Endothelial cell of umbilical vein (primary cell): ENCODE results near the gene NF2. TPM values are rescaled to one million over a fixed set of nuclear protein-coding genes. Genes with fewer than 3 reads are reported as not detected.

Experiments
- BruUV-seq: library from RNA; stranded (reverse); fragments of 400-500 nt; replicated peaks from 2 replicates; lab custom pipeline; 2021; lab: Mats Ljungman, UMichigan
- CTCF ChIA-PET: fragments of 300-600, 350-600 bp; sonication (Branson Sonifier 250); formaldehyde crosslinking; loops from one replicate; lab custom pipeline; 2021; ENCODE audit warnings: antibody characterized with exemption, inconsistent platforms; lab: Charles Lee
- POLR2A ChIA-PET: fragments of 300-600, 350-600 bp; sonication (Branson Sonifier 250); formaldehyde crosslinking; loops from one replicate; lab custom pipeline; 2021; ENCODE audit warnings: antibody characterized with exemption, inconsistent platforms; lab: Charles Lee
- DNase-seq: peaks from one replicate; pipeline ENCODE4 v3.0.0-alpha.2; 2011; ENCODE audit warnings: low read depth, low spot score
- FAIRE-seq: peaks from 2 replicates; lab custom pipeline; 2011; peaks lifted over from hg19 to GRCh38; lab: Jason Lieb, UNC
- H2AFZ ChIP-seq: 2 replicates; pipeline ENCODE4 v1.6.0; 2012; ENCODE audit warnings: low read depth, low read length, control low read depth, inconsistent platforms
- H3K27ac ChIP-seq: 2 replicates; pipeline ENCODE4 v1.5.1; 2011; ENCODE audit warnings: low read depth, mild to moderate bottlenecking, control low read depth, low read length, moderate library complexity; ENCODE audit not compliant: insufficient read depth
- H3K27me3 ChIP-seq, 2 experiments: 2 replicates each; pipeline versions ENCODE4 v1.6.0 to v1.6.1; 2011; ENCODE audit warnings: low read length in 2 of 2, mixed read lengths in 1 of 2; ENCODE audit not compliant: control insufficient read depth in 2 of 2, insufficient read depth in 2 of 2
- H3K36me3 ChIP-seq, 2 experiments: 2 replicates in 1 of 2; 3 replicates in 1 of 2; pipeline ENCODE4 v1.5.1; 2011; ENCODE audit warnings: low read length in 2 of 2, mild to moderate bottlenecking in 1 of 2, moderate library complexity in 1 of 2; ENCODE audit not compliant: control insufficient read depth in 2 of 2, insufficient read depth in 2 of 2; ENCODE audit errors: extremely low read depth in 1 of 2
- H3K4me1 ChIP-seq: 3 replicates; pipeline ENCODE4 v1.5.1; 2011; ENCODE audit warnings: mild to moderate bottlenecking, low read length; ENCODE audit not compliant: control insufficient read depth, insufficient read depth; ENCODE audit errors: extremely low read depth
- H3K4me2 ChIP-seq: 2 replicates; pipeline ENCODE4 v1.6.1; 2011; ENCODE audit warnings: low read length, control low read depth, mixed read lengths; ENCODE audit not compliant: insufficient read depth
- H3K4me3 ChIP-seq, 3 experiments: fragments of 200-600 bp in 1 of 3; sonication (generic), shearing (Covaris generic) in 1 of 3; replicated peaks in 1 of 3; 2 replicates each; pipeline ENCODE4 v1.5.1; 2011 to 2016; ENCODE audit warnings: control low read depth in 3 of 3, low read length in 3 of 3, mild to moderate bottlenecking in 2 of 3, inconsistent platforms in 1 of 3, low read depth in 1 of 3, moderate library complexity in 1 of 3; ENCODE audit not compliant: insufficient read depth in 1 of 3
- H3K79me2 ChIP-seq: 2 replicates; pipeline ENCODE4 v1.6.0; 2012; ENCODE audit warnings: low read length, inconsistent platforms; ENCODE audit not compliant: control insufficient read depth, insufficient read depth
- H3K9ac ChIP-seq: replicated peaks from 2 replicates; pipeline ENCODE3; 2011; ENCODE audit warnings: low read length, control low read depth; ENCODE audit not compliant: insufficient read depth; ENCODE audit errors: extremely low read depth
- H3K9me1 ChIP-seq: replicated peaks from 3 replicates; pipeline ENCODE4 v1.6.0; 2011; ENCODE audit warnings: mild to moderate bottlenecking, low read length; ENCODE audit not compliant: control insufficient read depth, insufficient read depth; ENCODE audit errors: extremely low read depth
- H3K9me3 ChIP-seq: replicated peaks from 2 replicates; pipeline ENCODE4 v1.5.1; 2012; ENCODE audit warnings: low read length, inconsistent platforms; ENCODE audit not compliant: control insufficient read depth, insufficient read depth
- H4K20me1 ChIP-seq: replicated peaks from 2 replicates; pipeline ENCODE3; 2011; ENCODE audit warnings: mild to moderate bottlenecking, low read length; ENCODE audit not compliant: control insufficient read depth, insufficient read depth; ENCODE audit errors: extremely low read depth
- CTCF ChIP-seq, 2 donors: IDR thresholded peaks; 1 replicate in 1 of 2; 2 replicates in 1 of 2; pipeline ENCODE4 v1.5.1; 2011; ENCODE audit warnings: low read length in 2 of 2, mild to moderate bottlenecking in 2 of 2, moderate library complexity in 2 of 2, control low read depth in 1 of 2, inconsistent platforms in 1 of 2, low read depth in 1 of 2; ENCODE audit not compliant: insufficient read depth in 1 of 2; ENCODE audit errors: extremely low read depth in 1 of 2
- EZH2 ChIP-seq: IDR thresholded peaks from 2 replicates; pipeline ENCODE4 v1.6.1; 2012; ENCODE audit warnings: borderline replicate concordance, low read depth, mild to moderate bottlenecking, moderate library complexity, low read length, inconsistent platforms; ENCODE audit not compliant: severe bottlenecking
- FOS ChIP-seq: IDR thresholded peaks from 2 replicates; pipeline ENCODE4 v1.6.1; 2011; ENCODE audit warnings: mild to moderate bottlenecking, low read length, moderate library complexity, borderline replicate concordance; ENCODE audit not compliant: insufficient read depth
- GATA2 ChIP-seq: IDR thresholded peaks from 2 replicates; pipeline ENCODE4 v1.7.0; 2011; ENCODE audit warnings: low read depth, mild to moderate bottlenecking, moderate library complexity, mixed read lengths, low read length; ENCODE audit not compliant: insufficient read length, insufficient read depth
- JUN ChIP-seq: IDR thresholded peaks from 2 replicates; pipeline ENCODE4 v1.6.1; 2011; ENCODE audit warnings: borderline replicate concordance, low read depth; ENCODE audit not compliant: insufficient read length, insufficient read depth
- MAX ChIP-seq: IDR thresholded peaks from 2 replicates; pipeline ENCODE4 v1.6.1; 2011; ENCODE audit not compliant: insufficient read depth, insufficient read length
- MYC ChIP-seq: IDR thresholded peaks from one replicate; pipeline ENCODE4 v1.6.1; 2011; ENCODE audit warnings: mild to moderate bottlenecking, low read depth, low read length
- POLR2A ChIP-seq: IDR thresholded peaks from 2 replicates; pipeline ENCODE4 v1.6.1; 2012; ENCODE audit warnings: low read depth, mild to moderate bottlenecking, control low read depth, low read length
- POLR2AphosphoS5 ChIP-seq: IDR thresholded peaks from 2 replicates; pipeline ENCODE4 v1.6.1; 2012; ENCODE audit warnings: low read depth, mild to moderate bottlenecking, control low read depth, low read length, moderate library complexity; ENCODE audit not compliant: insufficient read depth
- dilution Hi-C: fragments of 300-500 bp; cut with MboI; formaldehyde crosslinking; loops from one replicate; pipeline ENCODE4 v1.15.0; 2019; ENCODE audit warnings: low sequenced_read_pairs; ENCODE audit not compliant: extremely low pct_ligation_motif_present
- intact Hi-C: fragments of 100-400 bp; cut with micrococcal nuclease; formaldehyde crosslinking; loops from one replicate; pipeline ENCODE4 v1.10.0; 2022
- polyA plus RNA-seq, 4 experiments: library from polyadenylated mRNA; depleted of rRNA in 3 of 4; stranded (reverse) in 3 of 4; unstranded in 1 of 4; fragments of >200 nt; gene quantifications; 2 replicates each; pipeline versions ENCODE4 v1.2.1 to v1.2.3, GENCODE V29; 2011 to 2012; ENCODE audit warnings: missing spikeins in 1 of 4
- total RNA-seq: library from RNA; stranded (reverse); gene quantifications from 2 replicates; pipeline ENCODE4 v1.2.3, GENCODE V29; 2021

NF2 gene
- total and polyA plus RNA-seq, 2 donors (not counting 3 experiments of a cell fraction or from before 2014, with no cell fraction given): 27.8 to 115 TPM

- Histone ChIP-seq H3K79me2 (peaks cover 86% of the 10 kb centered on the region), H3K4me3 (peak overlapping the region in 1 of 3 experiments; percentile 18), H3K4me2 (peak overlapping the region; percentile 81), H3K27ac (peak overlapping the region; percentile 91), H2AFZ (peak overlapping the region; percentile 51), H3K9ac (peak overlapping the region; percentile 86), H3K9me1 (no peaks in the 10 kb centered on the region), H3K27me3 (no peaks in the 10 kb centered on the region), H3K4me1 (peaks cover 80% of the 10 kb centered on the region), H3K36me3 (no peaks in the 10 kb centered on the region), H3K9me3 (no peaks in the 10 kb centered on the region), H4K20me1 (no peaks in the 10 kb centered on the region)
- BruUV-seq: TSS peak; percentile 28
- dilution Hi-C loops: no loop called here
- peak; percentile 50 for DNase-seq
- ChIA-PET POLR2A (interaction anchor here (1.0 kb wide), 1 partner anchor 39 kb away, joined by 5 read pairs; no protein-coding TSS in a partner anchor), CTCF (interaction anchor here (1.5 to 1.7 kb wide), 2 partner anchors 39 to 60 kb away, joined by 5 to 6 read pairs; no protein-coding TSS in a partner anchor)
- FAIRE-seq: no peak
- TF ChIP-seq GATA2: no peak
- TF ChIP-seq MYC: peak; percentile 40
- peak; percentile 54 for TF ChIP-seq MAX
- intact Hi-C loops: loop anchor here (5.0 to 10.0 kb wide), 2 partner anchors 33 to 884 kb away; partner anchors contain the start of genes CHEK2 and HSCB
Observed at GRCh38 chr22:29628996-29629902, 25.8 kb downstream of the NF2 start.

GRCh38 chr22:29629903-29630516, 26.6 kb downstream of the NF2 start:
- ChIA-PET POLR2A (interaction anchor here (1.0 kb wide), 1 partner anchor 40 kb away, joined by 5 read pairs; no protein-coding TSS in a partner anchor), CTCF (interaction anchor here (1.5 to 1.7 kb wide), 2 partner anchors 40 to 60 kb away, joined by 5 to 6 read pairs; no protein-coding TSS in a partner anchor)
- Histone ChIP-seq H4K20me1 (no peaks in the 10 kb centered on the region), H3K79me2 (peaks cover 83% of the 10 kb centered on the region), H3K9me1 (no peaks in the 10 kb centered on the region), H3K9me3 (no peaks in the 10 kb centered on the region), H3K36me3 (no peaks in the 10 kb centered on the region), H3K9ac (peak overlapping the region; percentile 86), H2AFZ (no peak overlapping the region), H3K4me2 (peak overlapping the region; percentile 81), H3K27ac (peak overlapping the region; percentile 91), H3K4me1 (peaks cover 80% of the 10 kb centered on the region), H3K27me3 (no peaks in the 10 kb centered on the region), H3K4me3 (peak overlapping the region in 1 of 3 experiments; percentile 18)
- TF ChIP-seq JUN (no peak), CTCF (IDR thresholded peaks at IDR 0.05; ENCODE audit: extremely low read depth in 1 of 2, insufficient read depth in 1 of 2, low read depth in 1 of 2, low read length in 2 of 2) (no peak), POLR2A (peak; percentile 19), MYC (no peak), MAX (no peak), EZH2 (no peak), POLR2AphosphoS5 (peak; percentile 51), GATA2 (no peak), FOS (peak; percentile 57)
- peak; percentile 68 for DNase-seq
- intact Hi-C loops: loop anchor here (5.0 to 10.0 kb wide), 2 partner anchors 32 to 885 kb away; partner anchors contain the start of genes CHEK2 and HSCB
- dilution Hi-C loops: no loop called here
- peak; percentile 71 for FAIRE-seq
- BruUV-seq: no TSS peak
